NCI-H446 treated with DMSO at 0.1 percent for 48 hours (cell line): ENCODE results near the gene SNRNP48.

Experiments used
- DNase-seq: peaks from one replicate; lab custom pipeline; 2025; lab: John Stamatoyannopoulos, UW

SNRNP48 gene

DNA sequence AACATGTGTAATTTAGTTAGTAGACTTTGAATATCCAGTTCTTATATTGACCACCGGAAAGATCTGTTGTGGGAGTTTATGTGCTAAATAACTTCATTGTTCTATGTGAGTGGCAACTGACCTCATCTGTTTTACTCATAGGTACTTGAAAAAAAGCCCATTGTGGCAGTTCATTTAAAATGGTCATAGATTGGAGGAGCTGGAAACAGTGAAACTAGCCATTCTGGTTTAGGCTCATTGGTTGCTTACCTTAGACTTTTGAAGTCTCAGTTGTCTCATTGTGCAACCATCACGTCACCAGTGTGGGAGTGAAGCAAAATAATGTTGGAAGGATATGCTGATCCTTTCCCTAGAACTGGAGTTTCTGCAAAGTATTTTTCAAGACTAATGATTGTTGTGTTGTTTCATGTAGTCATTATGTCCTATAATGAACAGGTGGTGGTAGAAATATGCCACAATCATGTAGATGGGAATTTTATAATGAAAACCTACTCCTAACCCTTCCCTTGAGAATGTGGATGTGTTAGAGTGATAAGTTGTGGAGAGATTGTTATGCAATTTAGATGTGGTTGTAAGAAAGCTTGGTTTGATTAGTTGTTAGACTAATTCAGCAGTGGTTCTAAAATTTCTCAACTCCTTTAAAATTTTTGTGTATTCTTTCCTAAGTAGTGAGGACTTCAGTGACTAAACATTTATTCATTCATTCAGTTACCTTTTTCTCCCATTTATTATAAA lies 30.2 kb upstream of the SNRNP48 start:
- no peak for DNase-seq

DNA sequence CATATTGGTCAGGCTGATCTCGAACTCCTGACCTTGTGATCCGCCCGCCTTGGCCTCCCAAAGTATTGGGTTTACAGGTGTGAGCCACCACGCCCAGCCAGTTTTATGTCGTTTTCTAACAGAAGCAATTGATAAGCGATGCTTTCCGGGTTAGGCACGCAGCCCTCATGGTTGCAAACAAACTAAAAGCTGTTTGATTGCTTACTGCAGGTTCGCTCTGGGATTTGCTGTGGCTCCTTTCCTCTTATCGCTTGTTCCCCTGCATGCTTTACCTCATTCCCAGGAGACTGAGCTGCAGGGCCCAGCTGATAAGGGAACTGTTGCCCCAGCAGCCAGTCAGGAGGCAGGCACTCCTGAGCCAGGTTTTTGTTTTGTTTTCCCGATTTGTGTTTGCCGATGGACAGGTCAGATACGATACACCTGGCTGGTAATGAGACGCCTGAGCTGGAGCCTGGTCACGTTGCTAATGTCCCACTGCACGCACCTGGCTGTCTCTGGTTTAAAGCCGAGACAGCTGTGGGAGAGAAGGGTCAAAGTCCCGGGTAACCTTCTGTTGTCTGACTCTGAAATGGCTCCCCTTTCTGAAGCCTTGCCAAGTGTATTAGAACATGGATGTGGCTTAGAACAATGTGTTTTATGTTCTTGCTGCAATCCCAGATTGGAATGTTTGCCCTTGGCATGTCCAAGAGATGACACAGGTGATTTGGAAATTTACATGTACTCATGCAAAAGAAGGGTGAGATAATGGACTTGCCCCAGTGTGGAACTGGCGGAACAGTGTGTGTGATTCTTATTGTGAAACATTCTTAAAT lies 28.6 kb upstream of the SNRNP48 start:
- no peak for DNase-seq

DNA sequence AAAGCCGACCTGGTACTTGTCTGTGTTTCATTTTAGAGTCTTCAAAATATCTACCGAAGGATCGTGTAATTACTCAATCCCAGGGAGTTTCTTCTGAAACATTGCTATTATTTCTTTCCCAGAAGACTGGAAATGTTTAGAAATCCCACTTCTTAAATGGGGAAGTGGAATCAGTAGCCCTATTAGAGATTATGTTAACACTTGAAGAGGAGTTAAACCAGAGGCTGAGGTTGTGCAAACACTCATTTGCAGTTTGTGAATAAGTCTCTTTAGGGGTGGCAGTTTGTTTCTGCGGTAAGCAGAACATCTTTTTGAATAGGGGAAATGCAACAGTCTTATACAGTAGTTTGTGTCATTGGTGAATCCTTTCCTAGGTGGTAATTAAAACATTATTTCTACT lies 27.2 kb upstream of the SNRNP48 start:
- DNase-seq: no peak

DNA sequence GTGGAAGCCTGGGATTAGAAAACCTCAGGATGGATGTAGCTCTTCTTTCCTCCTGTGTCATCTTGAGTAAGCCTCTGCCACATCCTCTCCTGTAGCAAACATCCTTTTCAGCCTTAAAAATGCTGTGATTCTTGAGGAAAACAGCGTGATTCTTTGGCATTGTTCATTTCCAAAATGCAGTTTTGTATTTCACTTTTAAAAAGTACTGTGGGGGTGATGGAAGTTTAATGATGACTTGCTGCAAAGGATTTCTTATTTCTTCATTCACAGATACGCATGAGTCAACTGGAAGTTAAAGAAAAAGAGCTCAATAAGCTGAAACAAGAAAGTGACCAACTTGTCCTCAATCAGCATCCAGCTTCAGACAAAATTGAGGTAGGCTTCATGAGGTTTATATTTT lies 23.9 kb upstream of the SNRNP48 start:
- no peak for DNase-seq

DNA sequence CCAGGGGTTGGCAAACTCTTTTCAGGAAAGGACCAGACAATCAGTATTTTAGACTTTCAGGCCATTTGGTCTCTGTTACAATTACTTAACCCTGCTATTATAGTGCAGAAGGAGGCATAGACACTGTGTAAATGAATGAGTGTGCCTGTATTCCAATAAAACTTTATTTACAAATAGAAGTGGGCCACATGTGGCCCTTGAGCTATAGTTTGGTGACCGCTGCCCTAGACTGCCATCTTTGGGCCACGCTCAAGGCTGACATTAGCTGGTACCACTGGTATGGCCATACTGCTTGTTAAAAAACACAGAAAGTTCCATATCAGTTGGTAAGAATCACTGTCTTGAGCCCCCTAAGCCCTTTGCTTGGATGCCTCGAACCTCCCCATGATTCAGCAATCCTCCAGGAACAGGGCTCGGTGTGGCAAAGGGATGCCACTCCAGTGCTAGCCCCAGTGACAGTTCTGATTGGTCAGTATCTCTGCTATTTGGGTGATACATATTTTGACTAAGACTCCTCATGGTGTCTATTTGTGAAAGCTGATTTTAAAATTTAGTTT lies 23.3 kb upstream of the SNRNP48 start:
- DNase-seq: no peak

DNA sequence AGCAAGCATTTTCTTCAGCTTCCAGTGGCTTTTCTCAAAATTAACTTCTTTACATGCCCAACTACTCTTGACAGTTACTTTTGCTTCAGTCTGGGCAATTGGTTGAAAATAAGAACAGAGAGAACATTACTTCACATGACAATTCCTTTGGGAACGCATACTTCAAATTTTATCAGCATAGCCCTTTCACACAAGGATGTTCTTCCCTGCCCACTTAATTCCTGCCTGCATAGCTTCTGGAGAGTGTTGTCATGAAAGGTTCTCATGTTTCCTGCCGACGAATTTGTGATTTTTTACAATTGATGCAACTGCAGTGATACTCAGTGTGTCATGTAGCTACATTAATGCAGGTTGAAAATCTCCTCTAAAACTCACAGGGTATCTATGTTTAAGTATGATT lies 22.0 kb upstream of the SNRNP48 start:
- no peak for DNase-seq

DNA sequence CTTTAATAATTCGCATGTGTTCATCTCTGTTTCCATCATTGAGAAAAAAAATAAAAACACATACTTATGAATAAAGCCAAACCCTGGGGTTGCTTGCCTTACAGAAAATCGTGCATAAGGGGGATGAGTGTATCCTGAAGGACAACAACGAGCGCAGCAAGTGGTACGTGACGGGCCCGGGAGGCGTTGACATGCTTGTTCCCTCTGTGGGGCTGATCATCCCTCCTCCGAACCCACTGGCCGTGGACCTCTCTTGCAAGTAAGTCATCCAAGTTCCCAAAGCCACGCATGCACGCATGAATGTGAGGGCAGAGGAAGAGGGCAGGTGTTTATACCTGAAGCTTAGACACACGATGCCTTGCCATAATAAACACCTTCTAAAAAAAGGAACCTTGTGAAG lies 20.9 kb upstream of the SNRNP48 start:
- no peak for DNase-seq

DNA sequence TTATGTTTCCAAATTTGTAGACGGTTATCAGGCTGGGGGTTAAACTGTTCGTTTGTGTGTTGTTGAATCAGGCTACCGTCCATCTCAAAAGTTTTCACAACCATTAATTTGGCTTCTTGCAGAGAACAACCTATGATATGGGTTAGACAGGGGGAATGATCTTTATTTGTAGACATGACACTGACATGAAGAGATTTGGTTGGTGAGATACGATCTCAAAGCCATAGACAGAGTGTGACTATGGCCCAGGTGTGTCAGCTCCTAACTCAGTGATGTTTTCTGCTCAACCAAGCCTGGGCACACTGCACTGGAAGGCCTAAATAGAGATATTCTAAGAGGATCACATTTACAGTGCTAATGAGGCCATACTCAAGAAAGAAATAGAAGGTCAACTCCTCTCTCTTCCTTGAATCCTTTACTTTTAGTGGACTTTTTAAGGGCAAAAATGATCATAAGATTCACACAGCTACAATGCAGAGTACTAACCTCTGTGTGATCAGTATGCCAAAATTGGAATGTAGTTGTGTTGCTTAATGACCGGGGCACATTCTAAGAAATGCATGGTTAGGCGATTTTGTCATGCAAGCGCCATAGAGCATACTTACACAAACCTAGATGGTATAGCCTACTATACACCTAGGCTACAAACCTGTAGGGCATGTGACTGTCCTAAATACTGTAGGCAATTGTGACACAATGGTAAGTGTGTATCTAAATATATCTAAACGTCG lies 17.6 kb upstream of the SNRNP48 start:
- no peak for DNase-seq

DNA sequence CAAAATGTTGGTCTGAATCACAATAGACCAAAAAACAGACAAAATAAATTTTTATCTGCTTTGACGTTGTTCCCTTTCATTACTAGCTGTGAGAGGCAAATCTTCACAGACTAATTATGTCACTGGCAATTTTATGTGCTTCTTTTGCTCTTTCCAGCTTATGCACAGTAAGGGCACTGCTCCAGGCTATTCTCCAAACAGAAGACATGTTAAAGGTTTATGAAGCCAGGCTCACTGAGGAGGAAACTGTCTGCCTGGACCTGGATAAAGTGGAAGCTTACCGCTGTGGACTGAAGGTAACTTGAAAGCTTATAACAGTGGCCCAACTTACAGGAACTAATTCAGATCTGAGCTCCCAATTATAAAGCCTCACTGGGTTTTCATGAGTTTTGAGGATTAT lies 15.5 kb upstream of the SNRNP48 start:
- no peak for DNase-seq

DNA sequence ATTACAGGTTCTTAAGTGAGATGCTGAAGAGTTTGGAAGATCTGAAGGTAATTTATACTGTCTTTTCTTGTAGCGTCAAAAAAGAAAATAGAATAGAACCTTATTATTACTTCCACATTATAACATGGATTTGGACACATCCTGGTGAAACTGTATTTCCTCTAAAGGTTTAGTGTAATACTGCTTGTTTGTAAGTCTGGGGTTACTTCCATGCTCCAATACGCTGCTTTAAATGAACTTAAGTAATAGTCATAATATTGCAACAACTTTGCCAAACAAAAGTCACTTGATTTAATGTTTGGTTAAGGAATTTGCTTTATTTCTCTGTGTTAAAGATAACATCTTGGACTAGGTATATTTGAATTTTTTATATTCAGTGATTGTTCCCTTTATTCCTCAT lies 11.5 kb upstream of the SNRNP48 start:
- no peak for DNase-seq

DNA sequence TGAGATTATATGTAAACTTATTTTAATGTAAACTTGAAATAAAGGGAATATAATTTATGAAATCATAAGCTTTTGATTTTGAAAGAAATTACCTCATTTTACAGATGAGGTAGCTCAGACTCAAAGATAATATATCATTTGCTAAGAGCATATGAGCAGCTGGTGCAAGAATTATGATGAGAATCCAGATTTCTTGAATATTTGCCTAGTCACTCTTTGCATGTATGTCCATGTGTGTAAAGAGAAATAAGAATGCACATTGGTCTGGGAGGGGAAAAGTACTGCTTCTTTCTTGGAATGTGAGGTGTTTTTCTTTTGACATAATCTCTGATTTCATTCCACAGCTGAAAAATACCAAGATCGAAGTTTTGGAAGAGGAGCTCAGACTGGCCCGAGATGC lies 11.1 kb upstream of the SNRNP48 start:
- DNase-seq: no peak

DNA sequence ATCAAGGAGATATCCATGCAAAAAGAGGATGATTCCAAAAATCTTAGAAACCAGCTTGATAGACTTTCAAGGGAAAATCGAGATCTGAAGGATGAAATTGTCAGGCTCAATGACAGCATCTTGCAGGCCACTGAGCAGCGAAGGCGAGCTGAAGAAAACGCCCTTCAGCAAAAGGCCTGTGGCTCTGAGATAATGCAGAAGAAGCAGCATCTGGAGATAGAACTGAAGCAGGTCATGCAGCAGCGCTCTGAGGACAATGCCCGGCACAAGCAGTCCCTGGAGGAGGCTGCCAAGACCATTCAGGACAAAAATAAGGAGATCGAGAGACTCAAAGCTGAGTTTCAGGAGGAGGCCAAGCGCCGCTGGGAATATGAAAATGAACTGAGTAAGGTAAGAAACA lies 10.1 kb upstream of the SNRNP48 start:
- no peak for DNase-seq

DNA sequence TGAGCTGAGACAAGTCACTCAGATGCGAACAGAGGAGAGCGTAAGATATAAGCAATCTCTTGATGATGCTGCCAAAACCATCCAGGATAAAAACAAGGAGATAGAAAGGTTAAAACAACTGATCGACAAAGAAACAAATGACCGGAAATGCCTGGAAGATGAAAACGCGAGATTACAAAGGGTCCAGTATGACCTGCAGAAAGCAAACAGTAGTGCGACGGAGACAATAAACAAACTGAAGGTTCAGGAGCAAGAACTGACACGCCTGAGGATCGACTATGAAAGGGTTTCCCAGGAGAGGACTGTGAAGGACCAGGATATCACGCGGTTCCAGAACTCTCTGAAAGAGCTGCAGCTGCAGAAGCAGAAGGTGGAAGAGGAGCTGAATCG lies 9.5 kb upstream of the SNRNP48 start:
- no peak for DNase-seq

DNA sequence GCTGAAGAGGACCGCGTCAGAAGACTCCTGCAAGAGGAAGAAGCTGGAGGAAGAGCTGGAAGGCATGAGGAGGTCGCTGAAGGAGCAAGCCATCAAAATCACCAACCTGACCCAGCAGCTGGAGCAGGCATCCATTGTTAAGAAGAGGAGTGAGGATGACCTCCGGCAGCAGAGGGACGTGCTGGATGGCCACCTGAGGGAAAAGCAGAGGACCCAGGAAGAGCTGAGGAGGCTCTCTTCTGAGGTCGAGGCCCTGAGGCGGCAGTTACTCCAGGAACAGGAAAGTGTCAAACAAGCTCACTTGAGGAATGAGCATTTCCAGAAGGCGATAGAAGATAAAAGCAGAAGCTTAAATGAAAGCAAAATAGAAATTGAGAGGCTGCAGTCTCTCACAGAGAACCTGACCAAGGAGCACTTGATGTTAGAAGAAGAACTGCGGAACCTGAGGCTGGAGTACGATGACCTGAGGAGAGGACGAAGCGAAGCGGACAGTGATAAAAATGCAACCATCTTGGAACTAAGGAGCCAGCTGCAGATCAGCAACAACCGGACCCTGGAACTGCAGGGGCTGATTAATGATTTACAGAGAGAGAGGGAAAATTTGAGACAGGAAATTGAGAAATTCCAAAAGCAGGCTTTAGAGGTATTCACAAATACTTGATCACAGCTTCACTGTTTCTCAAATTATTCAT lies 8.9 kb upstream of the SNRNP48 start:
- no peak for DNase-seq

DNA sequence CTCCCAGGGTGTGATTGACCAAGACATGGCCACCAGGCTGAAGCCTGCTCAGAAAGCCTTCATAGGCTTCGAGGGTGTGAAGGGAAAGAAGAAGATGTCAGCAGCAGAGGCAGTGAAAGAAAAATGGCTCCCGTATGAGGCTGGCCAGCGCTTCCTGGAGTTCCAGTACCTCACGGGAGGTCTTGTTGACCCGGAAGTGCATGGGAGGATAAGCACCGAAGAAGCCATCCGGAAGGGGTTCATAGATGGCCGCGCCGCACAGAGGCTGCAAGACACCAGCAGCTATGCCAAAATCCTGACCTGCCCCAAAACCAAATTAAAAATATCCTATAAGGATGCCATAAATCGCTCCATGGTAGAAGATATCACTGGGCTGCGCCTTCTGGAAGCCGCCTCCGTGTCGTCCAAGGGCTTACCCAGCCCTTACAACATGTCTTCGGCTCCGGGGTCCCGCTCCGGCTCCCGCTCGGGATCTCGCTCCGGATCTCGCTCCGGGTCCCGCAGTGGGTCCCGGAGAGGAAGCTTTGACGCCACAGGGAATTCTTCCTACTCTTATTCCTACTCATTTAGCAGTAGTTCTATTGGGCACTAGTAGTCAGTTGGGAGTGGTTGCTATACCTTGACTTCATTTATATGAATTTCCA lies 4.6 kb upstream of the SNRNP48 start:
- no peak for DNase-seq

DNA sequence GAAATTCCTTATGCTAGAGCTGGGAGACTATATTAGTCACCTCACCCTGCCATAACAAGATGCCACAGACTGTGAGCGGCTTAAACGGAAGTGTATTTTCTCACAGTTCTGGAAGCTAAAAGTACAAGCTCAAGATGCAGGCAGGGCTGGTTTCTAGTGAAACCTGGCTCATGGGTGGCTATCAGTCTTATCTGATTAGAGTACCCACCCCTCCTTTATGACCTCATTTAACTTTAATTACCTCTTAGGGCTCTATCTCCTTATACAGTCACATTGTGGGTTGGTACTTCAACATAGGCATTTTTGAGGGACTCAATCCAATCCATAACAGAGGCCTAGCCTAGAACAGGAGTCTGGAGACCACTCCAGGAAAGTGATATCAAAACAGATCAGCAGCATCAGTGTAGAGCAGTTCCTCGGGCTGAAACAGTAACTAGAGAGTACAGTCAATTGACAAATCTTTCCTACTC lies 2.3 kb upstream of the SNRNP48 start:
- DNase-seq: no peak

DNA sequence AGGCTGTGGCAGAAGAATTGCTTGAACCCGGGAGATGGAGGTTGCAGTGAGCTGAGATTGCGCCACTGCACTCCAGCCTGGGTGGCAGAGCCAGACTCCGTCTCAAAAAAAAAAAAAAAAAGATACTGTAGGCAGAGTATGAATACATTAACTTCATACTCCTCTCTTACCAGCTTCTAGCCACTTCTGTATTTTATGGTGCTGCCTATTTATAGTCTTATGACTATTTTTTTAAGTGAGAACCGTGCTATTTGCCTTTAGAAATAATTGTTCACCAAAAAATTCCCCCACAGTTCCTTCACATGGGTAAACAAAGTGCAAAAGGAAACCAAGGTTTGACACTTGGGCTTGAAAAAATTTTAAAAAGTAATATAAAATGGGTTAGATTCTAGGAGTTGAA lies 1.5 kb upstream of the SNRNP48 start:
- no peak for DNase-seq

DNA sequence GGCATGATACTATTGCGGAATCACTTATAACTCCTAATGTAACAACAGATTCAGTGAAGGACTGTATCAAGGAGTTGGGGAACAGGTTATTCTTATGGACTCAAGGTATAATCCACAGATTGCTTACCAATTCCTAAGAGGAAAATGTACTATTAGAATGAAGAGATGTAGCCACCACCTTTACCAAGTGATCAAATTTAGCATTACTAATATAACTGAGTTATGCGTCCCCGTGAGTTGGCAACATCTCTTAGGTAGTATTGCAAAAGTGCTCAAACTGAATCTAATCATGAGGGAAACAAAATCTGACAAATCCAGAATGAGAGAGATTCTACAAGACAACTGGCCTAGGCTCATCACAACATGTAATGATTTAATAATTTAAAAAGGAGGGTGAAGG lies 777 bp upstream of the SNRNP48 start:
- DNase-seq: no peak

DNA sequence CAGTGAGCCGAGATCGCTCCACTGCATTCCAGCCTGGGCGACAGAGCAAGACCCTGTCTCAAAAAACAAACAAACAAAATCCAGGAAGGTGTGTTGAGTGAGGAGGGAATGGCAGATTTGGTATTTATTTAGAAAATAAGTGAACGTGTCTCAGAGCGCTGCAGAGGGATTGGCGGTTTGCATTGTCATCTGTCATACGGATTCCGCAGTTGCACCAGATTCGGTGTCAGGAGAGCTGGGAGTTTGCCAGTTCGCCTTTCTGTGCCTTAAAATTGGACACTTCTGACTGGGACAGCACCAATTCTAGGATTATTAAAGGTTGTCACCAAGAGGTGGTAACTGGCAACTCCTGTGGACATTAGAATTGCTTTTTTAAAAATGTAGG lies 912 bp downstream of the SNRNP48 start:
- no peak for DNase-seq

DNA sequence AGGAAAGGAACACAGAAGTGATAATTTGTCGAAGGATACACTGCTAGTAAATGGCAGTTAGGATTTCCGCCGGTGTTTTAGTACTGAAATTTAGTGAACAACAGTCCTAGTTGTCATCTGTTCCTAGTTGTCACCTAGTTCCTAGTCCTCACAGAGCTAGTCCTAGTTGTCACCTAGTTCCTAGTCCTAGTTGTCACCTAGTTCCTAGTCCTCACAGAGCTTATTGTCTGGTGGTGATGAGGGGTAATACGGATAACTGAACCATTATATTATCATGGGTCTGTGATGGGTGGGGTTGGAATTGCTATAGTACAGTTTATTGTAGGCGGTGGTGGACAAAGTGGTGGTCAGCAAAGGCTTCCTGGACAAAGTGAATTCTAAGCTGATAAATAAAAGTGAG lies 1.8 kb downstream of the SNRNP48 start:
- no peak for DNase-seq

DNA sequence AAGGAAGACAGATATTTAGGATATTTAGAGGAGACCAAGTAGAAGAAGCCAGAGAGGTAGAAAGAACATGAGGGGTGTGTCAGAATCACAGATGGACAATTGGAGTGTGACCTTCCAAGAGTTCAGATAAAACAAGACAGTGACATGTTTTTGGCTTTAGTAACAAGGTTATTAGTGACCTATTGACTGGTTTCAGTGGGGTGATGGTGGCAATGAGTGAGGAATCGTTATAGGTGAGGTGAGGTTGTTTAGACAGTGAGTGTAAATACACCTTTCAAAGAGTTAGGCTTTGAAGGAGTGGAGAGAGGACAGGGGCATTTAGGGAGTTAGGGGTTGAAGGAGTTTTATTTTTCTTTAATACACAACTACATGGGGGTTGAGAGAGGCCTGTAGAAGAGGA lies 3.2 kb downstream of the SNRNP48 start:
- DNase-seq: no peak
